HCT116 (cell line): Measurements from ENCODE around the gene SLC22A23. TPM values are rescaled to one million over a fixed set of nuclear protein-coding genes. Genes with fewer than 3 reads are reported as not detected.

Experiments used
- ATAC-seq: fragments of 200-7000 bp; cut with Tn5 transposase; 2 replicates; pipeline ENCODE4 v1.9.1; 2020; ENCODE audit warnings: mild to moderate bottlenecking, moderate library complexity
- BruUV-seq: library from RNA; stranded (reverse); fragments of 400-500 nt; replicated peaks from 2 replicates; lab custom pipeline; 2021; lab: Mats Ljungman, UMichigan
- CTCF ChIA-PET: fragments of 300-600 bp; sonication (Branson Sonifier 250); formaldehyde crosslinking; loops from one replicate; lab custom pipeline; 2021; ENCODE audit warnings: antibody characterized with exemption; lab: Charles Lee
- POLR2A ChIA-PET: fragments of 300-600, 350-600 bp; sonication (Branson Sonifier 250); formaldehyde crosslinking; loops from one replicate; lab custom pipeline; 2021; ENCODE audit warnings: antibody characterized with exemption; lab: Charles Lee
- RAD21 ChIA-PET, 2 experiments: fragments of 300-600 bp; sonication (Branson Sonifier 250); formaldehyde crosslinking; loops; one replicate each; lab custom pipeline; 2023; ENCODE audit warnings: low total read pairs in 2 of 2; ENCODE audit not compliant: uncharacterized antibody in 2 of 2, unreplicated experiment in 2 of 2, low non-redundant PET in 1 of 2; lab: Charles Lee
- DNase-seq: peaks from one replicate; pipeline ENCODE4 v3.0.0-alpha.2; 2010; ENCODE audit warnings: low read depth, low spot score
- H2AFZ ChIP-seq: fragments of 200-600 bp; shearing (Covaris generic), sonication (generic); 2 replicates; pipeline ENCODE4 v1.6.1; 2017; ENCODE audit warnings: low read depth, mixed run types, mixed read lengths, antibody characterized with exemption, low read length; ENCODE audit not compliant: poor library complexity, severe bottlenecking
- H3K27ac ChIP-seq: 2 replicates; pipeline ENCODE4 v1.5.1; 2012; ENCODE audit warnings: low read depth, low read length
- H3K27me3 ChIP-seq: fragments of 200-600 bp; sonication (generic); 2 replicates; pipeline ENCODE4 v1.6.1; 2016; ENCODE audit warnings: mixed run types, low read length, mixed read lengths; ENCODE audit not compliant: insufficient read depth
- H3K36me3 ChIP-seq, 2 experiments: fragments of 200-500 bp in 1 of 2; fragments of 200-600 bp in 1 of 2; sonication (Bioruptor generic) in 1 of 2; sonication (generic) in 1 of 2; 2 replicates each; pipeline versions ENCODE4 v1.5.1 to v1.6.1; 2014 to 2016; ENCODE audit warnings: low read length in 2 of 2, inconsistent platforms in 1 of 2, mixed read lengths in 1 of 2, mixed run types in 1 of 2; ENCODE audit not compliant: insufficient read depth in 2 of 2, control insufficient read depth in 1 of 2
- H3K4me1 ChIP-seq, 2 experiments: fragments of 200-600 bp in 1 of 2; sonication (generic) in 1 of 2; 2 replicates each; pipeline versions ENCODE4 v1.5.1 to v1.6.1; 2012 to 2017; ENCODE audit warnings: low read length in 2 of 2, inconsistent platforms in 1 of 2, mild to moderate bottlenecking in 1 of 2, mixed read lengths in 1 of 2, mixed run types in 1 of 2, moderate library complexity in 1 of 2; ENCODE audit not compliant: insufficient read depth in 2 of 2, control insufficient read depth in 1 of 2
- H3K4me2 ChIP-seq: fragments of 200-600 bp; sonication (generic); 2 replicates; pipeline ENCODE4 v1.6.1; 2017; ENCODE audit warnings: mixed run types, low read length, mixed read lengths
- H3K4me3 ChIP-seq, 2 experiments: fragments of 200-600 bp in 1 of 2; sonication (generic) in 1 of 2; replicated peaks in 1 of 2; 2 replicates each; pipeline ENCODE4 v1.5.1; 2011 to 2016; ENCODE audit warnings: low read length in 2 of 2, control low read depth in 1 of 2, low read depth in 1 of 2, mild to moderate bottlenecking in 1 of 2, mixed read lengths in 1 of 2, mixed run types in 1 of 2
- H3K79me2 ChIP-seq: fragments of 200-600 bp; sonication (generic); 2 replicates; pipeline ENCODE4 v1.6.1; 2017; ENCODE audit warnings: mild to moderate bottlenecking, mixed run types, low read length, moderate library complexity, mixed read lengths; ENCODE audit not compliant: insufficient read depth
- H3K9ac ChIP-seq: fragments of 200-600 bp; sonication (generic); 2 replicates; pipeline ENCODE4 v1.6.1; 2016; ENCODE audit warnings: low read length, mixed read lengths
- H3K9me2 ChIP-seq: fragments of 200-600 bp; sonication (generic), shearing (Covaris generic); 2 replicates; pipeline ENCODE4 v1.6.1; 2017; ENCODE audit warnings: mixed run types, mild to moderate bottlenecking, moderate library complexity; ENCODE audit not compliant: insufficient read depth
- H3K9me3 ChIP-seq, 2 experiments: fragments of 200-500 bp in 1 of 2; fragments of 200-600 bp in 1 of 2; sonication (Bioruptor generic) in 1 of 2; sonication (generic) in 1 of 2; 2 replicates each; pipeline ENCODE4 v1.6.1; 2014 to 2017; ENCODE audit warnings: low read length in 2 of 2, mixed read lengths in 2 of 2, inconsistent platforms in 1 of 2, low read depth in 1 of 2, mild to moderate bottlenecking in 1 of 2, mixed run types in 1 of 2, moderate library complexity in 1 of 2; ENCODE audit not compliant: control insufficient read depth in 1 of 2, insufficient read depth in 1 of 2
- H4K20me1 ChIP-seq: fragments of 200-600 bp; sonication (generic), shearing (Covaris generic); 2 replicates; pipeline ENCODE4 v1.6.1; 2017; ENCODE audit warnings: mixed run types, mild to moderate bottlenecking, moderate library complexity; ENCODE audit not compliant: insufficient read depth
- CEBPB ChIP-seq: IDR thresholded peaks from 2 replicates; pipeline ENCODE4 v1.6.1; 2012; ENCODE audit warnings: low read depth
- EZH2 ChIP-seq: fragments of 200-600 bp; sonication (generic); IDR thresholded peaks from 2 replicates; pipeline ENCODE4 v1.6.1; 2017; ENCODE audit warnings: antibody characterized with exemption, mixed run types
- EZH2phosphoT487 ChIP-seq: fragments of 200-600 bp; IDR thresholded peaks from 2 replicates; pipeline ENCODE4 v1.6.1; 2018; ENCODE audit warnings: antibody characterized with exemption, borderline replicate concordance
- FOSL1 ChIP-seq: IDR thresholded peaks from 2 replicates; pipeline ENCODE4 v1.6.1; 2012; ENCODE audit warnings: low read depth
- JUND ChIP-seq: IDR thresholded peaks from 2 replicates; pipeline ENCODE4 v1.6.1; 2012
- POLR2A ChIP-seq: IDR thresholded peaks from 2 replicates; pipeline ENCODE4 v1.7.0; 2011; ENCODE audit warnings: borderline replicate concordance; ENCODE audit not compliant: insufficient read depth, insufficient read length; ENCODE audit errors: extremely low read depth
- POLR2AphosphoS5 ChIP-seq: IDR thresholded peaks from 2 replicates; pipeline ENCODE4 v1.6.1; 2011; ENCODE audit warnings: mild to moderate bottlenecking, low read depth, low read length, moderate library complexity
- SIN3A ChIP-seq: IDR thresholded peaks from 2 replicates; pipeline ENCODE4 v1.6.1; 2012; ENCODE audit warnings: low read depth
- SP1 ChIP-seq: IDR thresholded peaks from 2 replicates; pipeline ENCODE4 v1.6.1; 2012; ENCODE audit warnings: low read depth
- TCF7L2 ChIP-seq: IDR thresholded peaks from 2 replicates; pipeline ENCODE4 v1.7.0; 2011; ENCODE audit warnings: borderline replicate concordance, inconsistent platforms; ENCODE audit not compliant: insufficient read depth, insufficient read length; ENCODE audit errors: extremely low read depth
- YY1 ChIP-seq: IDR thresholded peaks from 2 replicates; pipeline ENCODE4 v1.6.1; 2011; ENCODE audit warnings: low read length, low read depth, moderate library complexity, mild to moderate bottlenecking; ENCODE audit not compliant: insufficient replicate concordance; ENCODE audit errors: extremely low read depth
- ZFX ChIP-seq: fragments of 450-650 bp; IDR thresholded peaks from 2 replicates; pipeline ENCODE4 v1.6.1; 2017
- intact Hi-C: fragments of 100-400 bp; cut with micrococcal nuclease; formaldehyde crosslinking; loops from 2 replicates; pipeline ENCODE4 v1.10.0; 2022
- total RNA-seq: library from RNA; stranded (reverse); gene quantifications from one replicate; pipeline ENCODE4 v1.2.1, GENCODE V29; 2021; ENCODE audit not compliant: unreplicated experiment
- TF ChIP-seq, protein P1 (sequence below): IDR thresholded peaks from 2 replicates; pipeline ENCODE4 v1.6.1; 2012
- TF ChIP-seq, protein P2 (sequence below): IDR thresholded peaks from 2 replicates; pipeline ENCODE4 v1.6.1; 2012

SLC22A23 gene
- total RNA-seq, 1 experiment from 2014 or later, result 11.5 TPM

DNA sequence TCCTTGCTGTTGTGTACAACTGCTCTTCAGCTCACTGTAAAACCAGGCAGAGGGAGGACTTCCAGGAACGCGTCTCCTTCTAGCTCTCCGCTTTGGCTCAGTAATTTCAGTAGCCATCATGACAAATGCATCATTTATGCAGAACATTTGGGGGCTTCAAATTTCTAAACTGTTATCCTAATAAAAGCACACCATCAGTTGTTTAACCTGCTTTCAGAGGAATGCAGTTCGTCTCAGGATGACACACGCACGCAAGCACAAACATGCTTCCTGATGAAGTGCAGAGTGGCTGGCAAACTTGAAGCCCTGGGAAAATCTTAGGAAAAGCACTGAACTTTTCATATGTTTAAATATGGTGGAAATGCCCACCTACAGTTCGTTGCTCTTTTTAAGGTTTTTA, 24.4 kb downstream of the SLC22A23 start (continued):
- no peak for TF ChIP-seq TCF7L2
- no peak for TF ChIP-seq JUND
- TF ChIP-seq ZFX, result no peak
- TF ChIP-seq, protein P1, sequence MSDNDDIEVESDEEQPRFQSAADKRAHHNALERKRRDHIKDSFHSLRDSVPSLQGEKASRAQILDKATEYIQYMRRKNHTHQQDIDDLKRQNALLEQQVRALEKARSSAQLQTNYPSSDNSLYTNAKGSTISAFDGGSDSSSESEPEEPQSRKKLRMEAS, result no peak
- no peak for TF ChIP-seq POLR2A
- TF ChIP-seq EZH2phosphoT487, result no peak
- no peak for TF ChIP-seq FOSL1
- TF ChIP-seq, protein P2, sequence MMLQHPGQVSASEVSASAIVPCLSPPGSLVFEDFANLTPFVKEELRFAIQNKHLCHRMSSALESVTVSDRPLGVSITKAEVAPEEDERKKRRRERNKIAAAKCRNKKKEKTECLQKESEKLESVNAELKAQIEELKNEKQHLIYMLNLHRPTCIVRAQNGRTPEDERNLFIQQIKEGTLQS, result no peak
- TF ChIP-seq EZH2, result no peak
- TF ChIP-seq SP1, result no peak

DNA sequence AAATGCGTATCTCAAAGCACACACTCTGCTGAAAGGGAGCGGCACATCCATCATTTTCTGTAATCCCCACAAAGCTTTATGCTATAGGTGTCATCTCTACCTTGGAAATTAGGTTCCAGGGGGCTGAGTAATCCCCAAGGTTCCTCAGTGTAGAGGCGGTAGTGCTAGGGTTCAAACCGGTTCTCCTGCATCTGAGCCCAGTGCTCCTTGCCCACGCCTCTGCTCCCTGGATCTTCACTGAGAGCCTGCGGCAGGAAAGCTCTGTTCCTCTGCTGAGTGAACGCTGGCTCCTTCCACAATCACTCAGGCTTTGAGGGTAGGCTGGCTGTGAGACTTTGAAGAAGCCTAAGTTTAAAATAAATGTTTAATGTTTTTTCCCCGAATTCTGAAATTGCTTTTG, 24.9 kb downstream of the SLC22A23 start:
- no peak overlapping the region for H3K9ac ChIP-seq

More for the DNA sequence above, 24.9 kb downstream of the SLC22A23 start:
- no peak for ATAC-seq
- H3K4me2 ChIP-seq, result no peak overlapping the region
- H3K4me1 ChIP-seq, result no peaks in the 10 kb centered on the region
- no peak overlapping the region for H3K27ac ChIP-seq
- intact Hi-C loops, result no loop called here
- H4K20me1 ChIP-seq, result no peaks in the 10 kb centered on the region
- no peaks in the 10 kb centered on the region; the same call in 1 of the 2 replicates for H3K79me2 ChIP-seq
- TF ChIP-seq SIN3A (no peak), EZH2 (no peak), SP1 (no peak), EZH2phosphoT487 (no peak), CEBPB (no peak), ZFX (no peak), YY1 (no peak), POLR2AphosphoS5 (no peak)
- TF ChIP-seq, protein P2, result no peak
- TF ChIP-seq, protein P1, result no peak
- TF ChIP-seq, all 23 proteins: peak for 0
- H3K4me3 ChIP-seq, result no peak overlapping the region
- H3K36me3 ChIP-seq, result no peaks in the 10 kb centered on the region
- no peaks in the 10 kb centered on the region for H3K27me3 ChIP-seq
- H3K9me2 ChIP-seq, result no peaks in the 10 kb centered on the region
- ChIA-PET RAD21 (no interaction called here), CTCF (no interaction called here), POLR2A (interaction anchor here (1.1 kb wide), 1 partner anchor 15 kb away, joined by 3 read pairs; no protein-coding TSS in a partner anchor)
- BruUV-seq, result no TSS peak
- H3K9me3 ChIP-seq, result no peaks in the 10 kb centered on the region
- H2AFZ ChIP-seq, result no peak overlapping the region
- no peak for DNase-seq
